Measurements from ENCODE around the gene CHPT1.

DNA sequence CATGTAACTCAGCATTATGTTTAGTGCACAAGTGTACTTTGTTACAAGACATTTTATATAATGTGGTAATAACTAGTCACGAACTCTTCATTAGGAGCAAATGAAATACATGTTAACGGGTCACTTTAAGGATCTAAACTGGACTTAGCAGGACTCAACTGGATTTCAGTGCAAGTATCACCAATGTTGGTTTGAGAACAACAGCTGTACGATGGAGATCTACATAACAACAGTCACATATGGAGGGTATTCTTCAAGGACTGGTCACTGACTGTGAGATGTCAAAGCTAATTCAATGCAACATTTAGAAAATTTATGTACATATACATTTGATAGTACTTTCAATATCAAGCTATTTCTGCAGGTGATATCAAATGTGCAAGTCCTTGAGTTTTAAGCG is 64.3 kb downstream of the CHPT1 start:
- no peak for TF ChIP-seq EZH2 (IDR thresholded peaks at IDR 0.05; ENCODE audit: borderline replicate concordance, low read length)
- TF ChIP-seq, protein P1, sequence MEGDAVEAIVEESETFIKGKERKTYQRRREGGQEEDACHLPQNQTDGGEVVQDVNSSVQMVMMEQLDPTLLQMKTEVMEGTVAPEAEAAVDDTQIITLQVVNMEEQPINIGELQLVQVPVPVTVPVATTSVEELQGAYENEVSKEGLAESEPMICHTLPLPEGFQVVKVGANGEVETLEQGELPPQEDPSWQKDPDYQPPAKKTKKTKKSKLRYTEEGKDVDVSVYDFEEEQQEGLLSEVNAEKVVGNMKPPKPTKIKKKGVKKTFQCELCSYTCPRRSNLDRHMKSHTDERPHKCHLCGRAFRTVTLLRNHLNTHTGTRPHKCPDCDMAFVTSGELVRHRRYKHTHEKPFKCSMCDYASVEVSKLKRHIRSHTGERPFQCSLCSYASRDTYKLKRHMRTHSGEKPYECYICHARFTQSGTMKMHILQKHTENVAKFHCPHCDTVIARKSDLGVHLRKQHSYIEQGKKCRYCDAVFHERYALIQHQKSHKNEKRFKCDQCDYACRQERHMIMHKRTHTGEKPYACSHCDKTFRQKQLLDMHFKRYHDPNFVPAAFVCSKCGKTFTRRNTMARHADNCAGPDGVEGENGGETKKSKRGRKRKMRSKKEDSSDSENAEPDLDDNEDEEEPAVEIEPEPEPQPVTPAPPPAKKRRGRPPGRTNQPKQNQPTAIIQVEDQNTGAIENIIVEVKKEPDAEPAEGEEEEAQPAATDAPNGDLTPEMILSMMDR (IDR thresholded peaks at IDR 0.05; ENCODE audit: low read length): no peak

All from OCI-LY1 (cell line).